IMR-90 (cell line): ENCODE measurements around the gene AQP1. TPM values are rescaled to one million over a fixed set of nuclear protein-coding genes. Genes with fewer than 3 reads are reported as not detected.

ENCODE experiments used
- ATAC-seq: fragments of 200-7000 bp; cut with Tn5 transposase; 2 replicates; pipeline ENCODE4 v1.9.1; 2020; ENCODE audit warnings: low read depth, mild to moderate bottlenecking, moderate library complexity
- BruUV-seq: library from RNA; stranded (reverse); fragments of 400-500 nt; replicated peaks from 2 replicates; lab custom pipeline; 2021; lab: Mats Ljungman, UMichigan
- CTCF ChIA-PET: fragments of 300-600 bp; formaldehyde crosslinking; extraction: SDS; loops from one replicate; lab custom pipeline; 2021; ENCODE audit warnings: antibody characterized with exemption; lab: Yijun Ruan, JAX
- POLR2A ChIA-PET: fragments of 300-600 bp; sonication (Branson Sonifier 250); formaldehyde crosslinking; loops from one replicate; lab custom pipeline; 2022; ENCODE audit warnings: antibody characterized with exemption; ENCODE audit not compliant: unreplicated experiment; lab: Charles Lee
- DNase-seq: peaks from one replicate; pipeline ENCODE4 v3.0.0; 2013
- H2AFZ ChIP-seq: replicated peaks from 2 replicates; pipeline ENCODE3; 2013; ENCODE audit warnings: low read length, mild to moderate bottlenecking; ENCODE audit not compliant: poor library complexity
- H2AK5ac ChIP-seq: 2 replicates; pipeline ENCODE4 v1.6.1; 2013; ENCODE audit warnings: low read depth, low read length, inconsistent platforms
- H2AK9ac ChIP-seq: replicated peaks from 2 replicates; pipeline ENCODE3; 2013; ENCODE audit warnings: mild to moderate bottlenecking, low read depth, low read length, moderate library complexity; ENCODE audit not compliant: poor library complexity
- H2BK120ac ChIP-seq: 2 replicates; pipeline ENCODE4 v1.6.1; 2013; ENCODE audit warnings: low read depth, low read length, inconsistent platforms
- H2BK15ac ChIP-seq: 3 replicates; pipeline ENCODE4 v1.6.1; 2013; ENCODE audit warnings: low read depth, low read length, inconsistent platforms
- H2BK20ac ChIP-seq: 2 replicates; pipeline ENCODE4 v1.6.1; 2013; ENCODE audit warnings: low read depth, mild to moderate bottlenecking, inconsistent platforms, low read length, moderate library complexity
- H2BK5ac ChIP-seq: 2 replicates; pipeline ENCODE4 v1.6.1; 2013; ENCODE audit warnings: mild to moderate bottlenecking, low read depth, low read length, inconsistent platforms; ENCODE audit not compliant: poor library complexity, severe bottlenecking
- H3K14ac ChIP-seq: replicated peaks from 2 replicates; pipeline ENCODE4 v1.6.1; 2013; ENCODE audit warnings: low read depth, low read length, inconsistent platforms
- H3K18ac ChIP-seq: 2 replicates; pipeline ENCODE4 v1.6.1; 2013; ENCODE audit warnings: low read depth, low read length, control low read depth
- H3K23ac ChIP-seq: 2 replicates; pipeline ENCODE4 v1.6.1; 2013; ENCODE audit warnings: low read depth, low read length, inconsistent platforms
- H3K27ac ChIP-seq: 2 replicates; pipeline ENCODE4 v1.5.1; 2013; ENCODE audit warnings: mild to moderate bottlenecking, control low read depth, low read length; ENCODE audit not compliant: insufficient read depth
- H3K27me3 ChIP-seq: 2 replicates; pipeline ENCODE4 v1.6.1; 2013; ENCODE audit warnings: low read length; ENCODE audit not compliant: control insufficient read depth, insufficient read depth
- H3K36me3 ChIP-seq: 2 replicates; pipeline ENCODE4 v1.6.1; 2013; ENCODE audit warnings: low read length, mixed read lengths; ENCODE audit not compliant: control insufficient read depth, insufficient read depth
- H3K4ac ChIP-seq: 2 replicates; pipeline ENCODE4 v1.6.1; 2013; ENCODE audit warnings: low read depth, low read length, inconsistent platforms
- H3K4me1 ChIP-seq: 2 replicates; pipeline ENCODE4 v1.6.1; 2013; ENCODE audit warnings: low read length, mixed read lengths; ENCODE audit not compliant: control insufficient read depth, insufficient read depth
- H3K4me2 ChIP-seq: 2 replicates; pipeline ENCODE4 v1.6.1; 2013; ENCODE audit warnings: low read depth, mild to moderate bottlenecking, control low read depth, low read length, moderate library complexity
- H3K4me3 ChIP-seq: 2 replicates; pipeline ENCODE4 v1.5.1; 2013; ENCODE audit warnings: low read depth, mild to moderate bottlenecking, control low read depth, low read length, moderate library complexity; ENCODE audit not compliant: insufficient read depth
- H3K56ac ChIP-seq: 2 replicates; pipeline ENCODE4 v1.6.1; 2013; ENCODE audit warnings: low read length, inconsistent platforms; ENCODE audit not compliant: insufficient read depth; ENCODE audit errors: extremely low read depth
- H3K79me1 ChIP-seq, 2 experiments: 2 replicates each; pipeline ENCODE4 v1.6.1; 2013; ENCODE audit warnings: low read length in 2 of 2, inconsistent platforms in 1 of 2, low read depth in 1 of 2
- H3K9ac ChIP-seq: 2 replicates; pipeline ENCODE4 v1.6.1; 2013; ENCODE audit warnings: low read depth, low read length, control low read depth
- H3K9me1 ChIP-seq: 2 replicates; pipeline ENCODE4 v1.6.1; 2013; ENCODE audit warnings: low read length, inconsistent platforms; ENCODE audit not compliant: insufficient read depth
- H3K9me3 ChIP-seq: 2 replicates; pipeline ENCODE4 v1.6.1; 2013; ENCODE audit warnings: low read length; ENCODE audit not compliant: control insufficient read depth, insufficient read depth
- H4K20me1 ChIP-seq: 2 replicates; pipeline ENCODE4 v1.6.1; 2013; ENCODE audit warnings: low read length, inconsistent platforms; ENCODE audit not compliant: insufficient read depth
- H4K5ac ChIP-seq: 2 replicates; pipeline ENCODE4 v1.6.1; 2013; ENCODE audit warnings: mild to moderate bottlenecking, low read depth, low read length, control low read depth
- H4K8ac ChIP-seq, 2 experiments: 2 replicates each; pipeline ENCODE4 v1.6.1; 2013; ENCODE audit warnings: low read depth in 2 of 2, low read length in 2 of 2, control low read depth in 1 of 2, inconsistent platforms in 1 of 2
- H4K91ac ChIP-seq: 2 replicates; pipeline ENCODE4 v1.6.1; 2013; ENCODE audit warnings: low read depth, low read length, inconsistent platforms; ENCODE audit not compliant: insufficient read depth
- BHLHE40 ChIP-seq: fragments of 150-350 bp; IDR thresholded peaks from 2 replicates; pipeline ENCODE4 v1.6.1; 2016; ENCODE audit warnings: mild to moderate bottlenecking, low read depth, low read length
- CEBPB ChIP-seq: IDR thresholded peaks from 2 replicates; pipeline ENCODE4 v1.6.1; 2012; ENCODE audit warnings: low read depth, low read length, improper control_type of control experiment
- CHD1 ChIP-seq: IDR thresholded peaks from 2 replicates; pipeline ENCODE4 v1.6.1; 2012; ENCODE audit warnings: low read depth, low read length, improper control_type of control experiment
- ELK1 ChIP-seq: fragments of 150-350 bp; IDR thresholded peaks from 2 replicates; pipeline ENCODE4 v1.6.1; 2016; ENCODE audit warnings: low read depth, mild to moderate bottlenecking, low read length, moderate library complexity, borderline replicate concordance
- FOS ChIP-seq: fragments of 150-350 bp; IDR thresholded peaks from 2 replicates; pipeline ENCODE4 v1.6.1; 2016; ENCODE audit warnings: low read depth, low read length
- MAZ ChIP-seq: IDR thresholded peaks from 2 replicates; pipeline ENCODE4 v1.6.1; 2012; ENCODE audit warnings: low read depth, mild to moderate bottlenecking, low read length, improper control_type of control experiment, moderate library complexity, borderline replicate concordance
- MXI1 ChIP-seq: IDR thresholded peaks from 2 replicates; pipeline ENCODE4 v1.6.1; 2012; ENCODE audit warnings: low read depth, mild to moderate bottlenecking, low read length, moderate library complexity, borderline replicate concordance
- NFE2L2 ChIP-seq: fragments of 150-350 bp; IDR thresholded peaks from 2 replicates; pipeline ENCODE4 v1.6.1; 2016; ENCODE audit warnings: low read depth, mild to moderate bottlenecking, low read length
- POLR2A ChIP-seq: IDR thresholded peaks from 2 replicates; pipeline ENCODE4 v1.6.1; 2012; ENCODE audit warnings: mild to moderate bottlenecking, low read depth, low read length
- RAD21 ChIP-seq: IDR thresholded peaks from 2 replicates; pipeline ENCODE4 v1.6.1; 2012; ENCODE audit warnings: low read length, improper control_type of control experiment
- RCOR1 ChIP-seq: IDR thresholded peaks from 2 replicates; pipeline ENCODE4 v1.6.1; 2012; ENCODE audit warnings: mild to moderate bottlenecking, low read length, improper control_type of control experiment; ENCODE audit not compliant: insufficient replicate concordance
- SMC3 ChIP-seq: fragments of 150-350 bp; IDR thresholded peaks from 2 replicates; pipeline ENCODE4 v1.6.1; 2016; ENCODE audit warnings: low read depth, mild to moderate bottlenecking, antibody characterized with exemption, low read length, moderate library complexity
- USF2 ChIP-seq: fragments of 150-350 bp; IDR thresholded peaks from 2 replicates; pipeline ENCODE4 v1.6.1; 2017; ENCODE audit warnings: mild to moderate bottlenecking, antibody characterized with exemption, low read length, low read depth
- WGBS, 2 experiments: methylation state at CpG; one replicate each; pipeline versions ENCODE4 v1.1.5 to v1.1.7; 2013; ENCODE audit warnings: missing lambda C conversion rate in 2 of 2; ENCODE audit not compliant: insufficient read length in 1 of 2; ENCODE audit errors: extremely low coverage in 2 of 2; 5-methylcytosine and 5-hydroxymethylcytosine counted together
- dilution Hi-C: fragments of 300-500 bp; cut with HindIII; formaldehyde crosslinking; loops from one replicate; pipeline ENCODE4 v1.14.3; 2018; ENCODE audit warnings: low sequenced_read_pairs; ENCODE audit not compliant: unreplicated experiment
- in situ Hi-C: fragments of 300-500 bp; cut with MboI; formaldehyde crosslinking; loops from 3 replicates; pipeline ENCODE4 v1.14.3; 2019; ENCODE audit warnings: low sequenced_read_pairs, inconsistent platforms, mixed read lengths
- intact Hi-C: fragments of 100-400 bp; cut with micrococcal nuclease; formaldehyde crosslinking; loops from 2 replicates; pipeline ENCODE4 v1.10.0; 2022
- polyA plus RNA-seq, 3 experiments: library from polyadenylated mRNA; depleted of rRNA; stranded (reverse); fragments of >200 nt; gene quantifications; 2 replicates each; pipeline ENCODE4 v1.2.3, GENCODE V29; 2012; ENCODE audit warnings: low replicate concordance in 1 of 3
- total RNA-seq: library from RNA; depleted of rRNA; stranded (reverse); fragments of >200 nt; gene quantifications from 2 replicates; pipeline ENCODE4 v1.2.3, GENCODE V29; 2012

AQP1 gene
- total and polyA plus RNA-seq, 2 of the 4 experiments (the other 2 are of a cell fraction), result 0.18 to 0.39 TPM

- peaks cover 3% of the 10 kb centered on the region; the same call in 1 of the 2 replicates for H3K27me3 ChIP-seq
- no peak overlapping the region for H3K18ac ChIP-seq
- no peak overlapping the region for H3K27ac ChIP-seq
- no peaks in the 10 kb centered on the region for H4K20me1 ChIP-seq
- H3K4me1 ChIP-seq, result 0 out of 2 replicates have a peak, but pooled peaks cover 2% of the 10 kb centered on the region
- peak overlapping the region; percentile 90; the same call in 1 of the 2 replicates for H2AK5ac ChIP-seq
- H3K56ac ChIP-seq, result no peak overlapping the region
- no peak overlapping the region for H3K4me3 ChIP-seq
- H2AFZ ChIP-seq, result peak overlapping the region; percentile 70
- H3K9me1 ChIP-seq, result peaks cover 4% of the 10 kb centered on the region; the same call in 1 of the 2 replicates
- intact Hi-C loops (no loop called here), dilution Hi-C loops (no loop called here), in situ Hi-C loops (no loop called here)
- no peaks in the 10 kb centered on the region for H3K79me1 ChIP-seq
- no CpG with 5 or more reads among the region's 4 CpGs for WGBS, 2 experiments
- no peak overlapping the region for H3K4me2 ChIP-seq
- peak overlapping the region; percentile 72; the same call in 1 of the 2 replicates for H3K23ac ChIP-seq
- H4K5ac ChIP-seq, result no peak overlapping the region
- ChIA-PET CTCF (interaction anchor here (1.5 kb wide), 1 partner anchor 24 kb away, joined by 6 read pairs; no protein-coding TSS in a partner anchor), POLR2A (no interaction called here)
- no TSS peak for BruUV-seq
- peak overlapping the region; percentile 8 for H2AK9ac ChIP-seq
- peak overlapping the region; percentile 61; the same call in 1 of the 3 replicates for H2BK15ac ChIP-seq
- ATAC-seq (peak; percentile 53), DNase-seq (peak; percentile 33)
- H4K91ac ChIP-seq, result peak overlapping the region; percentile 38; the same call in 1 of the 2 replicates
- peak overlapping the region; percentile 82; the same call in 1 of the 2 replicates for H2BK20ac ChIP-seq
- H4K8ac ChIP-seq, result 0 out of 4 replicates have a peak overlapping the region, but pooled peaks have one; percentile 59 to 71
- peak overlapping the region; percentile 64; the same call in 1 of the 2 replicates for H3K4ac ChIP-seq
- TF ChIP-seq MXI1 (no peak), POLR2A (no peak), MAZ (no peak), SMC3 (no peak), RAD21 (no peak), CEBPB (no peak), BHLHE40 (no peak), ELK1 (no peak), NFE2L2 (no peak), RCOR1 (no peak), USF2 (no peak), CHD1 (no peak), FOS (no peak)
- H2BK5ac ChIP-seq, result no peak overlapping the region
- peak overlapping the region; percentile 82 for H2BK120ac ChIP-seq
- H3K36me3 ChIP-seq, result no peaks in the 10 kb centered on the region
- peak overlapping the region; percentile 48 for H3K14ac ChIP-seq
- no peak overlapping the region for H3K9ac ChIP-seq
- no peaks in the 10 kb centered on the region for H3K9me3 ChIP-seq
Measured at GRCh38 chr7:30914596-30914995, 2.9 kb downstream of the AQP1 start.
